Upper lobe of right lung (tissue), 1 donor: ENCODE results near the gene DBF4B. TPM values are rescaled to one million over a fixed set of nuclear protein-coding genes. Genes with fewer than 3 reads are reported as not detected.

Source experiments
- ATAC-seq: fragments of 200-7000 bp; cut with Tn5 transposase; one replicate; pipeline ENCODE4 v1.9.1; 2020; ENCODE audit warnings: mild to moderate bottlenecking, moderate library complexity
- DNase-seq: peaks from one replicate; pipeline ENCODE4 v3.0.0-alpha.2; 2020
- H3K27ac ChIP-seq: fragments of 200-600 bp; one replicate; pipeline ENCODE4 v1.8.0; 2022
- H3K27me3 ChIP-seq: fragments of 200-600 bp; one replicate; pipeline ENCODE4 v1.8.0; 2022; ENCODE audit warnings: mild to moderate bottlenecking
- H3K36me3 ChIP-seq: fragments of 200-600 bp; one replicate; pipeline ENCODE4 v1.8.0; 2022
- H3K4me1 ChIP-seq: fragments of 200-600 bp; one replicate; pipeline ENCODE4 v1.8.0; 2022
- H3K4me3 ChIP-seq: fragments of 200-600 bp; one replicate; pipeline ENCODE4 v1.8.0; 2022; ENCODE audit warnings: mild to moderate bottlenecking
- H3K9me3 ChIP-seq: fragments of 200-600 bp; one replicate; pipeline ENCODE4 v1.8.0; 2022
- CTCF ChIP-seq: fragments of 200-600 bp; IDR thresholded peaks from one replicate; pipeline ENCODE4 v1.8.0; 2022; ENCODE audit warnings: antibody characterized with exemption
- intact Hi-C: fragments of 100-400 bp; cut with DNase I; formaldehyde crosslinking; loops from one replicate; pipeline ENCODE4 v1.11.0; 2022
- total RNA-seq: library from RNA; stranded (reverse); fragmentation: NEBNext Ultra II Directional; extraction: Animal tissue kit (Norgen Biotek cat#: 25700); gene quantifications from one replicate; pipeline ENCODE4 v1.2.1, GENCODE V29; 2021
- donor health status: DM: no; HTN: yes; CAD: no; lungs with severe emphysema.

DBF4B gene
- total RNA-seq, 1 donor from 2014 or later: 4.5 TPM

GRCh38 chr17:44769647-44770084 is 61.2 kb downstream of the DBF4B start:
- intact Hi-C loops: no loop called here
- H3K27me3 ChIP-seq: peaks cover 23% of the 10 kb centered on the region

GRCh38 chr17:44770166-44770925 is 61.9 kb downstream of the DBF4B start:
- H3K4me3 ChIP-seq: no peak overlapping the region
- no peak for DNase-seq
- H3K4me1 ChIP-seq: peaks cover 5% of the 10 kb centered on the region
- no peak for TF ChIP-seq CTCF
- H3K36me3 ChIP-seq: no peaks in the 10 kb centered on the region
- intact Hi-C loops: no loop called here
- no peak for ATAC-seq
- peaks cover 23% of the 10 kb centered on the region for H3K27me3 ChIP-seq
- H3K27ac ChIP-seq: no peak overlapping the region
- H3K9me3 ChIP-seq: no peaks in the 10 kb centered on the region

More at GRCh38 chr17:44769647-44770084, 61.2 kb downstream of the DBF4B start:
- Histone ChIP-seq H3K4me1 (no peaks in the 10 kb centered on the region), H3K27ac (no peak overlapping the region), H3K4me3 (no peak overlapping the region), H3K36me3 (no peaks in the 10 kb centered on the region), H3K9me3 (no peaks in the 10 kb centered on the region)
- ATAC-seq: no peak
- DNase-seq: no peak
- TF ChIP-seq CTCF: no peak

- no peak for TF ChIP-seq CTCF
- Histone ChIP-seq H3K4me1 (peaks cover 6% of the 10 kb centered on the region), H3K27ac (no peak overlapping the region), H3K9me3 (no peaks in the 10 kb centered on the region), H3K36me3 (no peaks in the 10 kb centered on the region), H3K4me3 (no peak overlapping the region), H3K27me3 (peaks cover 17% of the 10 kb centered on the region)
- intact Hi-C loops: no loop called here
- ATAC-seq: no peak
- DNase-seq: no peak
Observed at GRCh38 chr17:44772308-44773045, 64.0 kb downstream of the DBF4B start.

- H3K27ac ChIP-seq: no peak overlapping the region
- H3K36me3 ChIP-seq: no peaks in the 10 kb centered on the region
- intact Hi-C loops: no loop called here
- TF ChIP-seq CTCF: no peak
- no peak overlapping the region for H3K4me3 ChIP-seq
- no peak for DNase-seq
- no peaks in the 10 kb centered on the region for H3K9me3 ChIP-seq
- no peak for ATAC-seq
- H3K4me1 ChIP-seq: peaks cover 6% of the 10 kb centered on the region
- peaks cover 14% of the 10 kb centered on the region for H3K27me3 ChIP-seq
Observed at GRCh38 chr17:44773140-44773539, 64.7 kb downstream of the DBF4B start.

GRCh38 chr17:44774271-44775135 is 66.0 kb downstream of the DBF4B start:
- Histone ChIP-seq H3K27ac (no peak overlapping the region), H3K4me1 (peaks cover 11% of the 10 kb centered on the region), H3K4me3 (peak overlapping the region; percentile 58), H3K36me3 (no peaks in the 10 kb centered on the region), H3K9me3 (no peaks in the 10 kb centered on the region), H3K27me3 (peaks cover 14% of the 10 kb centered on the region)
- peak; percentile 94 for DNase-seq
- intact Hi-C loops: loop anchor here (5.0 kb wide), 1 partner anchor 93 kb away; no protein-coding TSS in a partner anchor
- ATAC-seq: peak; percentile 78
- TF ChIP-seq CTCF: peak; percentile 99
